ENCODE data around the gene MIGA1.
"Not testable (repeated sequence)": the region's sequence is repeated elsewhere in the genome, so short reads cannot be mapped to it uniquely, and the experiment has no call there.

- TF ChIP-seq, protein P1, sequence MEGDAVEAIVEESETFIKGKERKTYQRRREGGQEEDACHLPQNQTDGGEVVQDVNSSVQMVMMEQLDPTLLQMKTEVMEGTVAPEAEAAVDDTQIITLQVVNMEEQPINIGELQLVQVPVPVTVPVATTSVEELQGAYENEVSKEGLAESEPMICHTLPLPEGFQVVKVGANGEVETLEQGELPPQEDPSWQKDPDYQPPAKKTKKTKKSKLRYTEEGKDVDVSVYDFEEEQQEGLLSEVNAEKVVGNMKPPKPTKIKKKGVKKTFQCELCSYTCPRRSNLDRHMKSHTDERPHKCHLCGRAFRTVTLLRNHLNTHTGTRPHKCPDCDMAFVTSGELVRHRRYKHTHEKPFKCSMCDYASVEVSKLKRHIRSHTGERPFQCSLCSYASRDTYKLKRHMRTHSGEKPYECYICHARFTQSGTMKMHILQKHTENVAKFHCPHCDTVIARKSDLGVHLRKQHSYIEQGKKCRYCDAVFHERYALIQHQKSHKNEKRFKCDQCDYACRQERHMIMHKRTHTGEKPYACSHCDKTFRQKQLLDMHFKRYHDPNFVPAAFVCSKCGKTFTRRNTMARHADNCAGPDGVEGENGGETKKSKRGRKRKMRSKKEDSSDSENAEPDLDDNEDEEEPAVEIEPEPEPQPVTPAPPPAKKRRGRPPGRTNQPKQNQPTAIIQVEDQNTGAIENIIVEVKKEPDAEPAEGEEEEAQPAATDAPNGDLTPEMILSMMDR (IDR thresholded peaks at IDR 0.05), result not testable (repeated sequence)
- not testable (repeated sequence) for TF ChIP-seq POLR2A (IDR thresholded peaks at IDR 0.05)
These were observed 139.5 kb downstream of the MIGA1 start for GRCh38 chr1:77918918-77919317.

Measured in vagina (tissue), 2 donors.